Right atrium auricular region (tissue), 2 donors: Measurements from ENCODE around the gene S100A14. TPM values are rescaled to one million over a fixed set of nuclear protein-coding genes. Genes with fewer than 3 reads are reported as not detected.

Experiments used
- DNase-seq: peaks from one replicate; pipeline ENCODE4 v3.0.0-alpha.2; 2019; ENCODE audit warnings: low spot score
- H3K27ac ChIP-seq, 2 donors: fragments of 200-600 bp; sonication (generic); 1 replicate in 1 of 2; 2 replicates in 1 of 2; pipeline ENCODE4 v1.5.1; 2016 to 2019
- H3K27me3 ChIP-seq, 2 donors: fragments of 200-600 bp; sonication (generic); one replicate each; pipeline versions ENCODE4 v1.5.1 to v1.6.0; 2017 to 2019
- H3K36me3 ChIP-seq: fragments of 200-600 bp; sonication (generic); one replicate; pipeline ENCODE4 v1.5.1; 2016
- H3K4me1 ChIP-seq, 2 donors: fragments of 200-600 bp; sonication (generic); one replicate each; pipeline versions ENCODE4 v1.5.1 to v1.6.0; 2017 to 2019
- H3K4me3 ChIP-seq, 2 donors: fragments of 200-600 bp; sonication (generic); 1 replicate in 1 of 2; 2 replicates in 1 of 2; pipeline ENCODE4 v1.5.1; 2017 to 2019; ENCODE audit warnings: mild to moderate bottlenecking in 1 of 2, moderate library complexity in 1 of 2
- H3K9me3 ChIP-seq, 2 donors: fragments of 200-600 bp; sonication (generic); one replicate each; pipeline ENCODE4 v1.5.1; 2019
- total RNA-seq, 2 donors: library from RNA; depleted of rRNA; stranded (reverse); fragments of >200 nt; gene quantifications; one replicate each; pipeline ENCODE4 v1.1.0, GENCODE V29; 2016
- TF ChIP-seq, protein P1 (sequence below), 2 donors: fragments of 200-600 bp; sonication (generic); IDR thresholded peaks; one replicate each; pipeline ENCODE4 v1.5.1; 2019; ENCODE audit warnings: antibody characterized with exemption in 2 of 2

Gene S100A14
- 1 to 10 TPM in 1 of 2 donors, under 1 TPM in 1; 0.55 to 2.4 TPM for total RNA-seq

GRCh38 chr1:153616144-153616916 is at the start of gene S100A14:
Gene S100A14 (minus strand): TSS chr1:153616325. CDS start chr1:153615858, 467 bp downstream.
- H3K4me1 ChIP-seq = peaks cover 0 to 36% of the 10 kb centered on the region in 2 donors
- H3K27me3 ChIP-seq = no peaks in the 10 kb centered on the region
- H3K4me3 ChIP-seq = no peak within 1 kb of the TSS
- TF ChIP-seq, protein P1, sequence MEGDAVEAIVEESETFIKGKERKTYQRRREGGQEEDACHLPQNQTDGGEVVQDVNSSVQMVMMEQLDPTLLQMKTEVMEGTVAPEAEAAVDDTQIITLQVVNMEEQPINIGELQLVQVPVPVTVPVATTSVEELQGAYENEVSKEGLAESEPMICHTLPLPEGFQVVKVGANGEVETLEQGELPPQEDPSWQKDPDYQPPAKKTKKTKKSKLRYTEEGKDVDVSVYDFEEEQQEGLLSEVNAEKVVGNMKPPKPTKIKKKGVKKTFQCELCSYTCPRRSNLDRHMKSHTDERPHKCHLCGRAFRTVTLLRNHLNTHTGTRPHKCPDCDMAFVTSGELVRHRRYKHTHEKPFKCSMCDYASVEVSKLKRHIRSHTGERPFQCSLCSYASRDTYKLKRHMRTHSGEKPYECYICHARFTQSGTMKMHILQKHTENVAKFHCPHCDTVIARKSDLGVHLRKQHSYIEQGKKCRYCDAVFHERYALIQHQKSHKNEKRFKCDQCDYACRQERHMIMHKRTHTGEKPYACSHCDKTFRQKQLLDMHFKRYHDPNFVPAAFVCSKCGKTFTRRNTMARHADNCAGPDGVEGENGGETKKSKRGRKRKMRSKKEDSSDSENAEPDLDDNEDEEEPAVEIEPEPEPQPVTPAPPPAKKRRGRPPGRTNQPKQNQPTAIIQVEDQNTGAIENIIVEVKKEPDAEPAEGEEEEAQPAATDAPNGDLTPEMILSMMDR (IDR thresholded peaks at IDR 0.05) = no peak
- H3K9me3 ChIP-seq = no peaks in the 10 kb centered on the region
- no peak for DNase-seq
- H3K36me3 ChIP-seq = peaks cover 23% of the 10 kb centered on the region
- H3K27ac ChIP-seq = peak within 1 kb of the TSS; percentile 68 to 70

DNA sequence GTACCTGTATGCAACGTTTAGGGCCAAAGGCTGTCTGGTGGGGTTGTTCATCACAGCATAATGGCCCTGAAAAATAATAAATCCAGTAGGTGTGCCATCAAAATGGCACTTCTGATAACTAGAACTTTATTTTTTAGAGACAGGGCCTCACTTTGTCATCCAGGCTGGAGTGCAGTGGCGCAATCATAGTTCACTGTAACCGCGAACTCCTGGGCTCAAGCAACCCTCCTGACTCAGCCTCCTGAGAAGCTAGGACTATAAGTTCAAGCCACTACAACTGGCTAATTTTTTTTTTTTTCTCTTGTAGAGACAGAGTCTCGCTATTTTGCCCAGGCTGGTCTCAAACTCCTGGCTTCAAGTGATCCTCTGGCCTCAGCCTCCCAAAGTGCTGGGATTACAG is 47.1 kb upstream of the S100A14 start:
- no peaks in the 10 kb centered on the region for H3K9me3 ChIP-seq
- no peak overlapping the region for H3K27ac ChIP-seq
- peaks cover 0 to 13% of the 10 kb centered on the region in 2 donors for H3K4me1 ChIP-seq
- DNase-seq = no peak
- no peaks in the 10 kb centered on the region for H3K27me3 ChIP-seq
- TF ChIP-seq, protein P1 (IDR thresholded peaks at IDR 0.05) = no peak
- H3K36me3 ChIP-seq = peaks cover 75% of the 10 kb centered on the region
- H3K4me3 ChIP-seq = no peak overlapping the region

DNA sequence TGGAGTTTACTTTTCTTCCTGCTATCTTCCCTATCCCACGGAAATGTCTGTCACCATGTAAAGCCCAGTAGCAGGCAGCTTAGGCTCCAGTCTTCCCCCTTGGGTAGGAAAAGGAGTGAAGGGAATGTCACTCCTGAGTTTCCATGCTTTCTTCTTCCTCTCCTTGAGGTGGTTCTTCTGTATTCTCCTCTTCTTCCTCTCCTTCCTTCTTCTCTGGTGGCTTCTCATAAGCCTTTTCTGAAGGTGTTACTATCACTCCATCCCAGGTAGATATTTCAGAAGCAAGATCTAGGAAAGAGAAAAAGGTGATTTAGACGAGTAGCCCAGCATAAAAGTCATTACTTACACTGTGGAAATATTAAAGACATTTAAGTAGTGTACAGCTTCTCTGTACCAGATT is 46.1 kb upstream of the S100A14 start:
- TF ChIP-seq, protein P1 (IDR thresholded peaks at IDR 0.05) = no peak
- no peak for DNase-seq
- peaks cover 65% of the 10 kb centered on the region for H3K36me3 ChIP-seq
- H3K4me3 ChIP-seq = no peak overlapping the region
- H3K9me3 ChIP-seq = no peaks in the 10 kb centered on the region
- H3K27ac ChIP-seq = no peak overlapping the region
- no peaks in the 10 kb centered on the region for H3K27me3 ChIP-seq
- H3K4me1 ChIP-seq = peaks cover 0 to 13% of the 10 kb centered on the region in 2 donors

DNA sequence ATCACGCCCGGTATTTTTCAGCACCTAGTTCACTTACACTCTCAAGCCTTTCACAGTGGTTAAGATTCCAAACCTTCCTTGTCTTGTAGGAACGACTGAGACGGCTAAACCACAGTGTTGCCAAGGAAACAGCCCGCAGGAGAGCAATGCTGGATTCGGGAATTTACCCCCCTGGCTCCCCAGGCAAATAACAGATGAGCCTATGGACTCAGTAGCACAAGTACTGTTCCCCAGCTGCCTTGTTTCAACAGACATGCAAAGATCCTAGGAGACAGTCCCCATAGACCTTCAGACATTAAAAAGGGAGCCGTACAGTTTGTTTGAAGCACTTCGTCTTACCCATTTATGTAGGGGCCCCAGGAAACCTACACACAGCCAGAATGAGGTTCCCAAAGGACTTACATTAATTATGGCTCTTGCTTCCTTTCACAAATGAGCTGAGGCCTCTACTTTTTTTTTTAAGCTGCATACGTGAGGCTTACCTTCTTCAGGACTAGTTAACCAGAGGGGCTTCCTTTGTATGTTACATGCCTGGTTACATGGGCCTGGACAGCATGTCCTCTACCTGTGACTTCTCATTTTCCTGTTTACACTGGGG is 45.1 kb upstream of the S100A14 start:
- Histone ChIP-seq H3K4me1 (peaks cover 0 to 13% of the 10 kb centered on the region in 2 donors), H3K27me3 (no peaks in the 10 kb centered on the region), H3K27ac (no peak overlapping the region), H3K4me3 (no peak overlapping the region), H3K9me3 (no peaks in the 10 kb centered on the region), H3K36me3 (peaks cover 55% of the 10 kb centered on the region)
- no peak for DNase-seq
- TF ChIP-seq, protein P1 (IDR thresholded peaks at IDR 0.05) = no peak

GRCh38 chr1:153659656-153660055 is 43.5 kb upstream of the S100A14 start:
- DNase-seq = no peak

More at GRCh38 chr1:153659656-153660055, 43.5 kb upstream of the S100A14 start:
- Histone ChIP-seq H3K4me1 (peaks cover 0 to 13% of the 10 kb centered on the region in 2 donors), H3K9me3 (no peaks in the 10 kb centered on the region), H3K4me3 (peak overlapping the region in 1 of 2 donors; percentile 78), H3K36me3 (peaks cover 39% of the 10 kb centered on the region), H3K27me3 (no peaks in the 10 kb centered on the region), H3K27ac (peak overlapping the region; percentile 97 to 98)
- TF ChIP-seq, protein P1 (IDR thresholded peaks at IDR 0.05) = no peak
